GM23338 (cell line): ENCODE results near the gene LGI1.

ENCODE experiments used
- CREB1 ChIP-seq: fragments of 250-450 bp; sonication (Bioruptor Pico); IDR thresholded peaks from 2 replicates; pipeline ENCODE4 v1.5.0; 2020; ENCODE audit warnings: low read depth, mild to moderate bottlenecking, moderate library complexity
- EZH2 ChIP-seq: fragments of 200-600 bp; sonication (generic); IDR thresholded peaks from one replicate; pipeline ENCODE4 v1.8.0; 2017; ENCODE audit warnings: antibody characterized with exemption, mild to moderate bottlenecking, low read depth; ENCODE audit not compliant: unreplicated experiment
- EZH2phosphoT487 ChIP-seq: fragments of 200-600 bp; sonication (generic); IDR thresholded peaks from one replicate; pipeline ENCODE4 v1.8.1; 2018; ENCODE audit warnings: antibody characterized with exemption; ENCODE audit not compliant: unreplicated experiment
- JUNB ChIP-seq: IDR thresholded peaks from one replicate; pipeline ENCODE4 v1.6.1; 2016; ENCODE audit warnings: antibody characterized with exemption; ENCODE audit not compliant: unreplicated experiment
- NANOG ChIP-seq: IDR thresholded peaks from 2 replicates; pipeline ENCODE4 v1.6.1; 2016; ENCODE audit warnings: antibody characterized with exemption, borderline replicate concordance
- POLR2AphosphoS5 ChIP-seq: IDR thresholded peaks from 2 replicates; pipeline ENCODE4 v1.6.1; 2016; ENCODE audit warnings: antibody characterized with exemption, low read depth
- REST ChIP-seq: IDR thresholded peaks from one replicate; pipeline ENCODE4 v1.6.1; 2018; ENCODE audit warnings: antibody characterized with exemption; ENCODE audit not compliant: unreplicated experiment
- STAT1 ChIP-seq: IDR thresholded peaks from one replicate; pipeline ENCODE4 v1.6.1; 2016; ENCODE audit warnings: antibody characterized with exemption; ENCODE audit not compliant: unreplicated experiment
- ZNF114 ChIP-seq: fragments of 250-450 bp; sonication (Bioruptor Pico); IDR thresholded peaks from 2 replicates; pipeline ENCODE4 v1.5.0; 2020; ENCODE audit warnings: mild to moderate bottlenecking, moderate library complexity
- ZNF331 ChIP-seq: fragments of 250-450 bp; sonication (Bioruptor Pico); IDR thresholded peaks from 2 replicates; pipeline ENCODE4 v1.5.0; 2020; ENCODE audit warnings: low read depth, mild to moderate bottlenecking, moderate library complexity
- ZNF462 ChIP-seq: fragments of 250-450 bp; sonication (Bioruptor Pico); IDR thresholded peaks from 2 replicates; pipeline ENCODE4 v1.5.0; 2020; ENCODE audit warnings: mild to moderate bottlenecking, moderate library complexity
- TF ChIP-seq, protein P1 (sequence below), 2 experiments: fragments of 200-600 bp in 1 of 2; sonication (generic) in 1 of 2; conservative IDR thresholded peaks; 2 replicates each; pipeline versions ENCODE4 v1.5.1 to v1.6.1; 2016 to 2017; ENCODE audit warnings: antibody characterized with exemption in 2 of 2, low read depth in 2 of 2, mild to moderate bottlenecking in 2 of 2, moderate library complexity in 1 of 2
- TF ChIP-seq, protein P2 (sequence below): IDR thresholded peaks from 2 replicates; pipeline ENCODE4 v1.6.1; 2016; ENCODE audit warnings: antibody characterized with exemption

DNA sequence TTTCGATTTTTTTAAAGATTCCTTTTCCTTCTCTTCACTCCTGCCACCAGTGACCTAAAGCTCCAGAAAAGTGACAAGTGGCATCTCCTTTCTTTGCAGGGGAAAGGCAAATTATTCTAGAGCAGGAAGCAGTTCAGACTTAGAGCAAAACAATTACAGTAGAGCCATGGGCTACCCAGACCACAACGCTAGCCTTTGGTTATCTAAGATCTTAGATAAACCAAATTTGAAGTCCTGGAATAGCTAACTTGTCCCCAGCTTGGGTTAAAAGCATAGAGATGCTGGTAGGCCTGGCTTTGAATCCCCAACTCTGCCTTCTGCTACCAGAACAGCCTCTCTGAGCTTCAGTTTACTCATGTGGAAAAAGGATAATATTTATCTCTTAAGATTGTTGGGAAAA lies 38.4 kb downstream of the LGI1 start:
- TF ChIP-seq, protein P1, sequence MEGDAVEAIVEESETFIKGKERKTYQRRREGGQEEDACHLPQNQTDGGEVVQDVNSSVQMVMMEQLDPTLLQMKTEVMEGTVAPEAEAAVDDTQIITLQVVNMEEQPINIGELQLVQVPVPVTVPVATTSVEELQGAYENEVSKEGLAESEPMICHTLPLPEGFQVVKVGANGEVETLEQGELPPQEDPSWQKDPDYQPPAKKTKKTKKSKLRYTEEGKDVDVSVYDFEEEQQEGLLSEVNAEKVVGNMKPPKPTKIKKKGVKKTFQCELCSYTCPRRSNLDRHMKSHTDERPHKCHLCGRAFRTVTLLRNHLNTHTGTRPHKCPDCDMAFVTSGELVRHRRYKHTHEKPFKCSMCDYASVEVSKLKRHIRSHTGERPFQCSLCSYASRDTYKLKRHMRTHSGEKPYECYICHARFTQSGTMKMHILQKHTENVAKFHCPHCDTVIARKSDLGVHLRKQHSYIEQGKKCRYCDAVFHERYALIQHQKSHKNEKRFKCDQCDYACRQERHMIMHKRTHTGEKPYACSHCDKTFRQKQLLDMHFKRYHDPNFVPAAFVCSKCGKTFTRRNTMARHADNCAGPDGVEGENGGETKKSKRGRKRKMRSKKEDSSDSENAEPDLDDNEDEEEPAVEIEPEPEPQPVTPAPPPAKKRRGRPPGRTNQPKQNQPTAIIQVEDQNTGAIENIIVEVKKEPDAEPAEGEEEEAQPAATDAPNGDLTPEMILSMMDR (conservative IDR thresholded peaks at IDR 0.05; ENCODE audit: low read depth in 2 of 2) = no peak
- no peak for TF ChIP-seq EZH2phosphoT487
- no peak for TF ChIP-seq JUNB
- no peak for TF ChIP-seq POLR2AphosphoS5
- no peak for TF ChIP-seq EZH2
- TF ChIP-seq CREB1 (CRISPR knock-in tag) = no peak
- TF ChIP-seq REST = no peak
- TF ChIP-seq, protein P2, sequence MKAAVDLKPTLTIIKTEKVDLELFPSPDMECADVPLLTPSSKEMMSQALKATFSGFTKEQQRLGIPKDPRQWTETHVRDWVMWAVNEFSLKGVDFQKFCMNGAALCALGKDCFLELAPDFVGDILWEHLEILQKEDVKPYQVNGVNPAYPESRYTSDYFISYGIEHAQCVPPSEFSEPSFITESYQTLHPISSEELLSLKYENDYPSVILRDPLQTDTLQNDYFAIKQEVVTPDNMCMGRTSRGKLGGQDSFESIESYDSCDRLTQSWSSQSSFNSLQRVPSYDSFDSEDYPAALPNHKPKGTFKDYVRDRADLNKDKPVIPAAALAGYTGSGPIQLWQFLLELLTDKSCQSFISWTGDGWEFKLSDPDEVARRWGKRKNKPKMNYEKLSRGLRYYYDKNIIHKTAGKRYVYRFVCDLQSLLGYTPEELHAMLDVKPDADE = no peak
- no peak for TF ChIP-seq STAT1
- no peak for TF ChIP-seq NANOG
- TF ChIP-seq ZNF331 (CRISPR knock-in tag) = no peak
- no peak for TF ChIP-seq ZNF114 (CRISPR knock-in tag)
- TF ChIP-seq ZNF462 (CRISPR knock-in tag) = no peak
